ENCODE measurements around the gene ANAPC13.

ANAPC13 gene

DNA sequence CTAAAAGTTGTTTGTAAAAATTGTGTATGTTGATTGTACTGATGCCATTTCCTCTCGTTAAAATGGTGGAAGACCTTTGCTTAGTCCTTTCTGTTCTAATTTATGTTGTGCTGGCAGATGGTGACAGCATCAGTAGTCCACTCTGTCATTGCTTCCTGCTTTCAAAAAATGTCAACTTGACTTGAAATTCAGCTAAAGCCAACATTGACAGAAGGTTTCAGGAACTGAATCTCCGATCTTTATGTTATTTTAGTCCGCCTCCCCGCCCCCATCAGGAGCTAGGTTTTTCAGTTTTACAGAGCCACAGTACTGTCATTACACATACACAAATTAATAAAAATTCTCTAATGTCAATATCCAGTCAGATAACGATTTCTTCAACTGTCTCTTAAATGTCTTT lies 1.6 kb upstream of the ANAPC13 start:
- TF ChIP-seq, protein P1, sequence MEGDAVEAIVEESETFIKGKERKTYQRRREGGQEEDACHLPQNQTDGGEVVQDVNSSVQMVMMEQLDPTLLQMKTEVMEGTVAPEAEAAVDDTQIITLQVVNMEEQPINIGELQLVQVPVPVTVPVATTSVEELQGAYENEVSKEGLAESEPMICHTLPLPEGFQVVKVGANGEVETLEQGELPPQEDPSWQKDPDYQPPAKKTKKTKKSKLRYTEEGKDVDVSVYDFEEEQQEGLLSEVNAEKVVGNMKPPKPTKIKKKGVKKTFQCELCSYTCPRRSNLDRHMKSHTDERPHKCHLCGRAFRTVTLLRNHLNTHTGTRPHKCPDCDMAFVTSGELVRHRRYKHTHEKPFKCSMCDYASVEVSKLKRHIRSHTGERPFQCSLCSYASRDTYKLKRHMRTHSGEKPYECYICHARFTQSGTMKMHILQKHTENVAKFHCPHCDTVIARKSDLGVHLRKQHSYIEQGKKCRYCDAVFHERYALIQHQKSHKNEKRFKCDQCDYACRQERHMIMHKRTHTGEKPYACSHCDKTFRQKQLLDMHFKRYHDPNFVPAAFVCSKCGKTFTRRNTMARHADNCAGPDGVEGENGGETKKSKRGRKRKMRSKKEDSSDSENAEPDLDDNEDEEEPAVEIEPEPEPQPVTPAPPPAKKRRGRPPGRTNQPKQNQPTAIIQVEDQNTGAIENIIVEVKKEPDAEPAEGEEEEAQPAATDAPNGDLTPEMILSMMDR (IDR thresholded peaks at IDR 0.05; ENCODE audit: low read depth, low read length, missing control alignments), result no peak
- DNase-seq, result no peak
- H3K27me3 ChIP-seq (replicated peaks), result no peaks in the 10 kb centered on the region
- peaks cover 2% of the 10 kb centered on the region for H3K36me3 ChIP-seq (replicated peaks)
- H3K27ac ChIP-seq, result no peak overlapping the region
- in situ Hi-C loops (cut with HindIII; ENCODE audit: low pct_ligation_motif_present, low sequenced_read_pairs), result loop anchor here (25.0 kb wide), 1 partner anchor 250 kb away; no protein-coding TSS in a partner anchor
- peak overlapping the region; percentile 13 for H3K4me3 ChIP-seq (ENCODE audit: low read depth, low read length)

DNA sequence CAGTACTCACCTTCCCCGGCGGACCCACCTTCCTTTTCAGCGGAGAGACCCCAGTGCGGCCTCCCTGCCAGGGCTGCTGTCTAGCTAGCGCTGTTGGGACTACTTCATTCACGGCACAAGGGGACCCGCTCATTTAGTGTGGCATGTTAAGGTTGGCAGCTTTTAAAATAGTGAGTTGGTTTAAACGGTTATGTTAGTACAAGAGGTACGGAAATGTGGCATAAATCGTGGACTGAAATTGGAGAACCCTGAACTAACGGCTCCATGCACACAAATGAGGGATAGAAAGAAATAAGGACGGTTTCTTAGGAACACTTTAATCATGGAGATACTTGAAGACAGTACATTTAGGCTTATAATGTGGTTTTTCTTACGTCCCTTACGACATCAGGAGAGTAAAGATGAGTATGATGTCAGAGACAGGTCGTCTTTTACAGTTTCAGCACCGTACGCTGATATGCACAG lies 824 bp upstream of the ANAPC13 start:
- H3K4me3 ChIP-seq (ENCODE audit: low read depth, low read length), result peak overlapping the region; percentile 81
- no peak for DNase-seq
- H3K27ac ChIP-seq, result peak overlapping the region; percentile 94
- TF ChIP-seq, protein P1 (IDR thresholded peaks at IDR 0.05; ENCODE audit: low read depth, low read length, missing control alignments), result no peak
- in situ Hi-C loops (cut with HindIII; ENCODE audit: low pct_ligation_motif_present, low sequenced_read_pairs), result loop anchor here (25.0 kb wide), 1 partner anchor 249 kb away; no protein-coding TSS in a partner anchor
- H3K27me3 ChIP-seq (replicated peaks), result no peaks in the 10 kb centered on the region
- peaks cover 3% of the 10 kb centered on the region for H3K36me3 ChIP-seq (replicated peaks)

DNA sequence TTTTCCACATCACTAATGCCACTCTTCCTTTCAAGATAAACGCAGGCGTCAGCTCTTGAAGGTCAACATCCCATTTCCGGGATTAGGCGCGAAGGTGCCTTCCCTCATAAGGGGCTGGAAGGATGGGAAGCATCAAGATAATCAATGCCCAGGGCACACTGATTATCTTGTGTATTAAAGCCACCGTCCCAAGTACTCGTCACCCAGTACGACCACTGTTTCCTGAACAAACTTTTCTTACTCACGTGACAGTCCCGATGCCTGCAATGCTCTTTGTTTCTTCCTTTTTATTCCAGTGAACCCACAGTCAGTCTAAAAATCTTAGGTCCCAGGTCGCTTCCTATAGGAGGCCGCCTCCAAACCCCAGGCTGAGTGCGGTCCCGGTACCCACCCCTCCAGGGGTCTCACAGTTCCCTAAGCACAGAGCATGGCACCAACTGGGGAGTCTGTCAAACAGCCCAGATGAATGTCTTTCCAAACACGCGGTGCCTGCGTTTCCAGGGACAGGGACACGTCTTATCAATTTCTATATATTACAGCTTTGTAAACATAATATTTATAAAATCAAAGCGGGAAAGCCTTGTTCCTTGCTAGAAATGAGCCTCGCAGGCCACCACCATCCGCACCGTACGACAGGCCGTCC lies 589 bp downstream of the ANAPC13 start:
- Histone ChIP-seq H3K27ac (peak overlapping the region; percentile 94), H3K4me3 (ENCODE audit: low read depth, low read length) (peak overlapping the region; percentile 81), H3K27me3 (replicated peaks) (no peaks in the 10 kb centered on the region), H3K36me3 (replicated peaks) (peaks cover 14% of the 10 kb centered on the region)
- no peak for DNase-seq
- TF ChIP-seq, protein P1 (IDR thresholded peaks at IDR 0.05; ENCODE audit: low read depth, low read length, missing control alignments), result no peak
- in situ Hi-C loops (cut with HindIII; ENCODE audit: low pct_ligation_motif_present, low sequenced_read_pairs), result loop anchor here (25.0 kb wide), 1 partner anchor 248 kb away; no protein-coding TSS in a partner anchor

DNA sequence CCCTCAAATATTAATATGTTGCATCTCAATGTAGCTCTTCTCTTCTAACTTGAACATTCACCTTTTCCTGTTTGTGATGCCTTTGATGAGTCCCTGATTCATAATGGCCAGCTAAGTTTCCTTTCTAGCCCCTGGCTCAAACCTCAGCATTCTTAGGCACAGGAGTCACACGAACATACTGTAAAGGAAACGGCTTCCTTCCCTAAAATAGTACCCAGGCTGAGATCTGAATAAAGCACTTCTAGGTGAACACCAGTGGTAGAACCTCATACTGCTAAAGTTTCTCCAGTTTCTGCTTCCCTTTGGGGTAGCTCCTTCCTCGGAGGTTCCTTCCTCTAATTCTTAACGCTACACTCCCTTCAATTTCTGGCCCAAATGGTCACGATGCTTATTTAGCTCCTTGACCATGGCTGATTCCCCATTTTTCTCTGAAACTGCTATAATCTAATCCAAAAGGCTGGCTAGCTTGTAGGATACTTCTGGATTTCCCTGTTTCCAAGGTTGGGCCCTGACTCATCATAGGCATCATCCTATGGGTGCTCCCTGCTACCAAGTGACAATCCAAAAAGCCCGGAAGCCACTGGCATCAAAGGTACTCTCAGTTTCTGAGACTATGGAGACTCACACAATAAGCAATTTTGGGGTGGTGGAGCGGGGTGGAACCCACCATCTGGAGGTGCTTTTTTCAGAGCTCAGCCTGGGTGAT lies 2.4 kb downstream of the ANAPC13 start:
- in situ Hi-C loops (cut with HindIII; ENCODE audit: low pct_ligation_motif_present, low sequenced_read_pairs), result loop anchor here (25.0 kb wide), 1 partner anchor 246 kb away; no protein-coding TSS in a partner anchor

DNA sequence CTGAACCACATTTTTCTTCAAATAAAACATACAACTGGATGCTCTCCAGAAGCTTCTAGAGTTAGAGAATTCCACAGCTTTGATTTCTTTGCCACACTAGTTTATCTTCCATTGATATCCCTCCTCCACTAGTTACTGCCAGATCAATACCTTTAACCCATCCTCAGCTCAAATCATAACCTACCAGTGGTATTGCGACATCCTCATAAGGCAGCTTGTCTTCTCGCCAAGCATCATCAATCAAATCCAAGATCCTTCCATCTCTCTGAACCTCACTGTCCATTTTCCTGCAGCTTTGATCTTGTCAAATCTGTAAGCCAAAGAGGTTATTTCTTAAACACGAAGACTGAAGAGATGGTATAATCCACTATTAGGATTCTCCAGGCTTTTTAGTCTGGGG lies 3.2 kb downstream of the ANAPC13 start:
- in situ Hi-C loops (cut with HindIII; ENCODE audit: low pct_ligation_motif_present, low sequenced_read_pairs), result loop anchor here (25.0 kb wide), 1 partner anchor 245 kb away; no protein-coding TSS in a partner anchor
- peaks cover 28% of the 10 kb centered on the region for H3K36me3 ChIP-seq (replicated peaks)
- no peak overlapping the region for H3K4me3 ChIP-seq (ENCODE audit: low read depth, low read length)
- peak overlapping the region; percentile 82 for H3K27ac ChIP-seq
- no peaks in the 10 kb centered on the region for H3K27me3 ChIP-seq (replicated peaks)
- TF ChIP-seq, protein P1 (IDR thresholded peaks at IDR 0.05; ENCODE audit: low read depth, low read length, missing control alignments), result no peak
- DNase-seq, result no peak

More for the DNA sequence above, 2.4 kb downstream of the ANAPC13 start:
- Histone ChIP-seq H3K27me3 (replicated peaks) (no peaks in the 10 kb centered on the region), H3K4me3 (ENCODE audit: low read depth, low read length) (no peak overlapping the region), H3K36me3 (replicated peaks) (peaks cover 24% of the 10 kb centered on the region), H3K27ac (peak overlapping the region; percentile 82)
- TF ChIP-seq, protein P1 (IDR thresholded peaks at IDR 0.05; ENCODE audit: low read depth, low read length, missing control alignments), result no peak
- peak; percentile 77 for DNase-seq
